GM18505 (cell line): ENCODE results near the gene RPN1.

Experiments used
- ATAC-seq: cut with Tn5 transposase; IDR thresholded peaks from one replicate; pipeline ENCODE4 v1.9.1; 2021; ENCODE audit not compliant: unreplicated experiment
- POLR2A ChIP-seq: IDR thresholded peaks from 4 replicates; pipeline ENCODE4 v1.6.1; 2011; ENCODE audit warnings: borderline replicate concordance; ENCODE audit not compliant: insufficient read depth, insufficient read length; ENCODE audit errors: extremely low read depth

Gene RPN1

GRCh38 chr3:128624526-128625138 is 26.0 kb downstream of the RPN1 start:
- TF ChIP-seq POLR2A = no peak
- no peak for ATAC-seq

DNA sequence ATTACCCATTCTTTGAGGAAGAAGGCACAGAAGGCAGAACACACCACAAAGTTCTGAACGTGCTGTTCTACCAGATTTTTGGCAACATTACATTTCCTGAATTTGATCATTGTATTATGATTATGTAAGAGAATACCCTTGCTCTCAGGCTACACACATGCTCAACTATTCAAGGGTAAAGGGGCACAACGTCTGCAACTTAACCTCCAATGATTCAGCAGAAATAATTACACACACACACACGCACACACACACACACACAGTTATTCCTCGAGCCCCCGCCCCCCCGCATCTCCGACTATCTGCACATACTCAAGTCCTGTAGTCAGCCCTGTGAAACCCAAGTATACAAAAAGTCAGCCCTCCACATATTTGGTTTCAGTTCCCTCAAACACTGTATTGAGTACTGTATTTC is 26.8 kb downstream of the RPN1 start:
- no peak for TF ChIP-seq POLR2A
- ATAC-seq = no peak

DNA sequence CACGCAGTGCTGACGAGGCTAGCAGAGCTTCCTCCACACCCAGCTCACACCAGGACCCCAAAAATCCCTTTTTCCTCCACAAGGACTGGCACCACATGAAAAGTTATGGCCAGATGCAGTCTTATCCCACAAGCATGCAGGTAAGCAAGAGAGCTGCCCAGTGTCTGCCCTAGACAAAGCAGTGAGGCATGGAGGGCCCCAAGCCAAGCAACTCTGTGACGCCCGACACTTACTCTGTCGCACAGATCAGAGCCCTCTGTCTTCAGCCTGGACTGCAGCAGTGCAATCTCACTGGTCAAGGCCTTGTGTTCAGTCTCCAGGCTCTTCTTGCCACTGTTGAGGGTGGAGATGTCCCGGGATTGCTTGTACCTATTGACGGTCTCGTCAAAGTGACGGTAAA is 28.7 kb downstream of the RPN1 start:
- TF ChIP-seq POLR2A = no peak
- no peak for ATAC-seq

- no peak for ATAC-seq
- no peak for TF ChIP-seq POLR2A
Measured at GRCh38 chr3:128621234-128621633, 29.4 kb downstream of the RPN1 start.

GRCh38 chr3:128620268-128620691 is 30.3 kb downstream of the RPN1 start:
- ATAC-seq = no peak
- no peak for TF ChIP-seq POLR2A

DNA sequence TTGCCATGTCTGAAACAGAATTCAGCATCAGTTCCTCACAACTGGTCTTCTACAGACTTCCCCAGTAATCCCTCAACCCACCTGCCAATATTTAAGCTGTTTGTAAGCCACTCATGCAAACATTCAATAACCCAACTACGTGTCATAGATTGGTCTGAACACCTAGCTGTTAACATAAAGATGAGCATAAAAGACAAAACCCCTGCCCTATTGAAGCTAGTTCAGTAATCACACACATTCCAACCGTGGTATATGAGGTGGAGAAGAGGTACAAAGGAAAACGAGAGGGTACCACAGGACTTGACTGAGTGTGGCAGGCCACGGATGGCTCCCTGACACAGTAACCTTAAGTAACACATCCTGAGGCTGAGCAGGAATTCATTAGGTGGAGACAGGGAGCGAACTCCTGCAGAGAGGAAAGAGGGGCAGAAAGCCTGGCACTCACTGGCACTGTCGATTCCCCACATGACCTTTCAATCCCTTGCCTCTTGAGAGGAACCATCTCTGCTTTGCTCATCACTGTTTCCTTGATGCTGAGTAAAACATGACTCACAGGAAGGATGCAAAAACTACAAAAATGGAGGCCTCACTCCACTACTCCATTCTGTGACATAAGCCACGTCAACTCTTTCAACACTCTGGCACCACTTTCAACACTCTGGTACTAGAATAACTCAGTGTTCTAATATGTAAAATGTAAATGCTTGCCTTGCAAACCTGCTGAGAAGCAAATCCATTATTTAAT is 31.3 kb downstream of the RPN1 start:
- TF ChIP-seq POLR2A = no peak
- no peak for ATAC-seq

DNA sequence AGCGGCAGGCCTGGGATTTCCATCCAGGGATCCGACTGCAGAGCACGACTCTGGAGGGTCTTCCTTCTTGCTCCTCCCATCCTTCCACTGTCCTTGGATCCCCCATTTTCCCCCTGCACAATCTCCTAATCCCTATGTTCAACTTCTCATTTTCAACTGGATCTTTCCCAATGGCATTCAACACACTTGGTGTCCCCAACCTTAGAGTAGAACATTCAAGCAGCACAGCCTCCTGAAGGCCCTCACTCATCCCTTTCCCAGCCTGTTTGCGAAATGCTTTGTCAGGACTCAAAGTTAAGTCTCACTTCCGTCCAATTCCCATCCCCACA is 32.3 kb downstream of the RPN1 start:
- no peak for TF ChIP-seq POLR2A
- no peak for ATAC-seq

DNA sequence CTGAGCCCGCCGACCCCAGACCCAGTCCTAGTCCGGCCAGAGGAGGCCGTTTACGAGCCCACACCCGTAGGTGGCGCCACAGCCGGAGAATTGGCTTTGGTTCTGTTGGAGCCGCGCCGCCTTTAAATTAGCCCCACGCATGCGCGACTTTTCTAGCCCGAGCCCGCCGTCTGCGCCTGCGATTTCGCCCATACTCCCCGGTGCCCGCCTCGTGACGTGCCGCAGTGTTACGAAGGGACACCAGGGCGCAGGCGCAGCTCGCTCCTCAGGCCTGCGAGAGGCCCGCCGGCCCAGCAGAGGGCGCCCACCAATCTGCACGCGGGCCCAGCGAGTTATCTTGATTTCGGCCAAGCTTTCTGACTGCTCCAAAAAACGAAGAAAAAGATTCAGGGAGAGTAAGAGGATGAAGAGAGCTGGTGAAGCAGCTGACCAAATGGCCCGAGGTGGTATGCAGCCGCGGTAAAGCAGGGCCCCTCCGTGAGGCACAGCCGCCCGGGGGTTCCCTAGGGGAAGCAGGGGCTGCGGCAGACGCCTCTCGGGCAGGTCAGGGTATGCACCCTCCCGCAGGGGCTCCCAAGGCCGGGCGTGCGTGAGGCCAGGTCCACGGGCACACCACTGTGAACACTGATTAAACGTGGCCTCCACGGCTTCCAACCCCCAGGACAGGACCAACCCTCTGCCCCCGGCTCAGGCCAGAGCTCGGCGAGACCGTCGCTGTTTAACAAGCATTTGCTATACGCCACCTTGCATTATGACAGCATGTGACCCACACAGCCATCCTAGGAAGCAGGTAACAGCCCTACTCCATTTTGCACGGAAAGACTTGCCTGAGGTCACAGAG is 32.8 kb downstream of the RPN1 start:
- ATAC-seq = peak; percentile 86
- peak; percentile 52 for TF ChIP-seq POLR2A

DNA sequence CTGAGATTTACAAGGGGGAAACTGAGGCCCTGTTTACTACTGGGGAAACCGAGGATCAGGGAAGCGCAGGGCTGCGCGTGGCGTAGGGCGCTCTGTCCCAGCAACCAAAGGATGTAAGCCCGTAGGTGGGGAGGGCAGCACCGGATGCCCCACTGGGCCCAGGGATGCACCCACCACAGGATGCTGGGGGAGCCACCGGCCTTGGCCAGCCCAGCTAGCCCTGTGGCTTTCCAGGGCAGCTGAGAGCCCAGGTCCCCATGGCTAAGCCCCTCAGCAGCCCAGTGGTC is 33.4 kb downstream of the RPN1 start:
- no peak for ATAC-seq
- no peak for TF ChIP-seq POLR2A

- no peak for ATAC-seq
Measured at GRCh38 chr3:128616516-128617269, 33.9 kb downstream of the RPN1 start.

DNA sequence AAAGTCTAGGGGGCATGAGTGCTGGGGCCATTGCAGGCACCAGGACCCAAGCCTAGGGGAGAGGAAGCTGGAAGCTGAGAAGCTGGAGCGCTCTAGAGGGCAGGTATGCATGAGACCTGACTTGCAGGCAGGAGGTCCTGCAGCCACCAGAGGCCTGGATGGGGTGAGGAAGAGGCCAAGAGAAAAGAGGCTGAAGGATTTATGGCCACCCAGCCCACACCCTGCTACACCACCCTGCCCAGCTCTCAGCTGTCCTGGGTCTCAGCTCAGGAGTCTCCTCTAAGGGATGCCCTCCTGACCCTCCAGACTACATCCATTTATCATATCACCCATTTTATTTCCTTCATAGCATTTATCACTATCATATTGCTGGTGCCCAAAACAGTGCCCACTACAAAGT is 36.5 kb downstream of the RPN1 start:
- ATAC-seq = no peak

More at GRCh38 chr3:128616516-128617269, 33.9 kb downstream of the RPN1 start:
- no peak for TF ChIP-seq POLR2A

DNA sequence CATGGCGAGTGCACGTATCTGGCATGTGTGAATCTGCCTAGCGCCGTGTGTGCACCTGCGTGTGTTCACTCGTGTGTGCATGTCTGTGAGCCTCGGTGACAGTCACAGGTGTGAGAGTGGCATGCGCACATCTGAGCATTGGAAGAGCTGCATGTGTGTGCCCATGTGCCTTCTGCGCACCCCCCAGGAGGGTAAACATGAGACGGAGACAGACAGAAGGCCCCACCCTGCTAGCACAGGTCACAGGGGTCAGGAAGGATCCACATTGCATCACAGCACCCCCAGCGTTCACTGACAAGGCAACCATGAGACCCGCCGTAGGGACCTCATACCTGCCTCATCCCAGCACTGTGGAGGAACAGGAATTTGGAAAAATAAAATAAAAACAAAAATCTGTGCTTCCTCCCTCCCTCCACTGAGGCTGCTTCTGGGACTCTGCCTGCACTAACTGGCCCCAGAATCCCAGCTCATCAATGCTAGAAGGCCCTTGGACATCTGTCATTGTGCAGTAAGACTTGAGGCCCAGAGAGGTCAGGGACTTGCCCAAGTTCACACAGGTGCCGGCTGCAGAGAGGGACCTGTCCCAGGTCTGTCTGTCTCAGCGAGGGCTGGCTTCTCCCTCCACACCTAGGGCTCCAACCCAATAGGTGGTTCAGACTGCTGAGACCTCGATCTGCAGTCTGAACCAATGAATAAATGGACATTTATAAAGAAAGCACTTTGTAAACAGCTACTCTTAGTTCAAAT is 37.4 kb downstream of the RPN1 start:
- no peak for ATAC-seq

More for the DNA sequence above, 36.5 kb downstream of the RPN1 start:
- no peak for TF ChIP-seq POLR2A

GRCh38 chr3:128610451-128611070 is 40.1 kb downstream of the RPN1 start:
- TF ChIP-seq POLR2A = no peak
- no peak for ATAC-seq

More for the DNA sequence above, 37.4 kb downstream of the RPN1 start:
- TF ChIP-seq POLR2A = no peak

DNA sequence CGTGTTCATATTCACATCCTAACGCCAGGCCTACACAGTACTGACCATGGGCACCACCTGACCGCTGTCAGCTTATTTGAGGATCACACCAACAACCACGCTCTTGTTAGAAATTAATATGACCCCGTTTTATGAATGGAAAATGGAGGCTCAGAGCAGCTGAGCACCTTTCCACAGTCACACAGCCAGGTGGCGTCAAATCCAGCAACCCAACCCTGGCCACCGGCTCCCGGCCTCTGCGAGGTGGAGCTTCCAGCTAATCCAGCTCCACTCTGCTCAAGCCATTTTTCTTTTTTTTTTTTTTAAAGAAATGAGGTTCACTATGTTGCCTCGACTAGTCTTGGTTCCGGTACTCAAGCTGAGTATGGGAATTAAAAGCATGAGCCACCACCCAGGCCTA is 41.3 kb downstream of the RPN1 start:
- no peak for ATAC-seq
- no peak for TF ChIP-seq POLR2A
